Medulla oblongata (tissue), 1 donor: Measurements from ENCODE around the gene BTN3A1.
A peak's percentile ranks its signal among the peaks of the same experiment; 100 is the strongest.
"Not testable (repeated sequence)": the region's sequence is repeated elsewhere in the genome, so short reads cannot be mapped to it uniquely, and the experiment has no call there.

Source experiments
- DNase-seq: peaks from one replicate; pipeline ENCODE4 v3.0.0-alpha.2; 2015; ENCODE audit errors: extremely low spot score

Gene BTN3A1

GRCh38 chr6:26401987-26402658 is at the start of gene BTN3A1:
TSS of gene BTN3A1 (plus strand) at chr6:26402275. CDS start at chr6:26405564, 3,289 bp downstream.
- peak; percentile 95 for DNase-seq

DNA sequence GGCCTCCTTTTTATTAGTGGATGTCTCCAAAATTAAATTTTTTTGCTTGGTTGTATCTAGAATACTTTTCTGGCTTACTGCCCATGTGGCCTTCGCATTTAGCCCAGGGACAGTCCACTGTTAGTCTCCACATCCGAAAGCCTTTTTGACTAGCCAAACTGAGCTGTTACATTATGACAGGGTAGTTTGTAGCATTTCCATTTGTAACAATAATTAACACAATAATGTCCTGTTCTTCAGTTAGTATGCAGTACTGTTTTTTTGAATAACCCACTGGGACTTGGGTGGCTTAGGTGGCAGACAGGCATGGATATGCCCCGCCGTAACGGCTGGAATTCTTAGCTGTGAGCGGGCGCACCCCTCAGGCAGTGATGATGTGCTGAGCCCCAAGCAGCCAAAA is 49.8 kb upstream of the BTN3A1 start:
- DNase-seq, result no peak

DNA sequence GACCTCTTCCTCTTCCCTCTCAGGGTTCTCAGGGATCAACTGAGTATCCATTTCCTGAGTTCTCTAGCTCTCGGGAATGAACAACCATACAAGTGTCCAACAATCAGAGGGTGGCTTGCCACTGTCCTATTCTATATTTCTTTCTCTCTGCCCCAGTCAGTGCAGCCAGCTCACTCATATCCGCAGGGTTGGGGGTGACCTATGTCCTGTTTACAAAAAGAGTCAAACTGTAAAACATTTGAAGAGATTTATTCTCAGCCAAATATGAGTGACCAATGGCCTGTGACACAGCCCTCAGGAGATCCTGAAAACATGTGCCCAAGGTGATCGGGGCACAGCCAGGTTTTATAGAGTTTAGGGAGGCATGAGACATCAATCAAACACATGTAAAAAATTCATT is 47.9 kb upstream of the BTN3A1 start:
- no peak for DNase-seq

- DNase-seq, result no peak
These were observed 46.7 kb upstream of the BTN3A1 start for GRCh38 chr6:26355366-26355765.

DNA sequence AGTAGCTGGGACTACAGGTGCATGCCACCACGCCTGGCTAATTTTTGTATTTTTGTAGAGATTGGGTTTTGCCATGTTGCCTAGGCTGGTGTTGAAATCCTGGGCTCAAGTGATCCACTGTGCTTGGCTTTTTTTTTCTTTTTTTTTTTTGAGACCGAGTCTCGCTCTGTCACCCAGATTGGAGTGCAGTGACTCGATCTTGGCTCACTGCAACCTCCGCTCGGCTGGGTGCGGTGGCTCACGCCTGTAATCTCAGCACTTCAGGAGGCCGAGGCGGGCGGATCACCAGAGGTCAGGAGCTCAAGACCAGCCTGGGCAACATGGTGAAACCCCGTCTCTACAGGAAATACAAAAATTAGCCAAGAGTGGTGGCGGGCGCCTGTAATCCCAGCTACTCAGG is 44.5 kb upstream of the BTN3A1 start:
- not testable (repeated sequence) for DNase-seq

DNA sequence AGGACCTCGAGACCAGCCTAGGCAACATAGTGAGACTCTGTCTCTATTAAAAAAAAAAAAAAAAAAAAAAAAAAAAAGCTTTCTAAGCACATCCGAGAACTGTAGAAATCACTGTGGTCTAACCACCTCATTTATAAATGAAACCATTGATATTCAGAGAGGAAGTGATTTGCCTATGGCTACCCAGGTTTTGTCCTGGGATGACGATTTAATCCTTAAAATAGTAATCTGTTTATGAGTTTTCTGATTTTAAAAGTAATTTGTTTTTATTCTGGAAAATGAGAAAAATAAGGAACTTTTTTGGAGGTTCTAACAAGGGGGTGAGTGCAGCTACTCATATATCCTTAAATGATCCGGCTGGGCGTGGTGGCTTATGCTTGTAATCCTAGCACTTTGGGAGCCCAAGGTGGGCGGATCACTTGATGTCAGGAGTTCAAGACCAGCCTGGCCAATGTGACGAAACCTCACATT is 43.5 kb upstream of the BTN3A1 start:
- DNase-seq, result no peak

GRCh38 chr6:26359765-26360164 is 42.3 kb upstream of the BTN3A1 start:
- no peak for DNase-seq

DNA sequence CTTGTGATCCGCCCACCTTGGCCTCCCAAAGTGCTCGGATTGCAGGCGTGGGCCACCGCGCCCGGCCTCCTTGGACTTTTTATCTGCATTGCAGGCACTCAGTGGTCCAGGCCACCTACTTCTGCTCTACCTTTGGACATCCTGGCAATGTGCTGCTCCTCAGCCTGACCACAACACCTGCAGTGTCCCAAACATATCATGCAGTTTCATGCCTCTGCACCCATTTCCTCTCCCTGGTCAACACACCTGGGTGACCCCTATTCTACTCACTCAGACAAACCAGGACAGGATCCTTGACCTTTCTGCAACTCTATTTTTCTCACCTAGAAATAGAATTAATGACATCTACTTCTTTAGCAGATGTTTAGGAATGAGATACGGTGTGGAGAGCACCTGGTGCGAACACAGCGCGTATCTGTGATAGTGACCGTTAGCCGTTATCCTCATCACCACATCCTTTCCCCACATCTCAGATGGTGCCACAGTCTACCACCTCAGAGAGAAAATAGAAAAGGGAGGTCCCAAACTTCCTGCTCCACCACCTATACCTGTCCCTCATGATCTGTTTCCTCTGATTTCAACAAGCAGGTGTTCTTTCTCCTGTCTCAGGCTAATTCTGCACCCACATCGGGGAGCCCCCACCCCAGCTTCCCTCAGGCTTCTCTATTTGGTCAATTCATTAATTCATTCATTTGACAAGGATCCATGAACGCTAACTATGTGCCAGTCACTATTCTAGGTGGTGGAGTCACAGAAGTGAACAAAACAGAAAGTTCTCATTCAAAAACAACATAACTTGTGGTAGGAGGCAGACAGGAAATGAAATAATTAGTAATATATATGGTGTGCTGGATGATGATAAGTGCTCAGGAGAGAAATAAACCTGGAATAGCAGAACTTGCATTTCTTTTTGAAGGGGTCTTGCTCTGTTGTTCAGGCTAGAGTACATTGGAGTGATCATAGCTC is 41.3 kb upstream of the BTN3A1 start:
- DNase-seq, result no peak

DNA sequence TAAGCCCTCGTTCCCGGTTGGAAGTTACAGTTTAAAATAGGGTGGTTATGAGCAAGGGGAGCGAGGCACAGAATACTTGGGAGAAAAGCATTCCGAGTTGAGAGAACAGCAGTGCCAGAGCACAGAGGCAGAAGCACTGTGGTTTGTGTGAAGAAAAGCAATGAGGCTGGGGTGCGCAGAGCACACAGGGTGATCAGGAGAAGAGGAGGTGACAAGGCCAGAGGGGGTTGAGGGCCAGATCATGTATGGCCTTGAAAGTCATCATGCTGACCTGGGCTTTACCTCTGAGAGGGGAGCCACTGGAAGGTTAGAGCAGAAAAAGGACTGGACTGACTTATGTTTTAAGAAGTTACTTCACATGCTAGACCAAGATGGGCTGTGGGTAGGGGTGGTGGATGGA is 40.5 kb upstream of the BTN3A1 start:
- DNase-seq, result no peak

- DNase-seq, result no peak
These were observed 39.8 kb upstream of the BTN3A1 start for GRCh38 chr6:26362093-26362835.

DNA sequence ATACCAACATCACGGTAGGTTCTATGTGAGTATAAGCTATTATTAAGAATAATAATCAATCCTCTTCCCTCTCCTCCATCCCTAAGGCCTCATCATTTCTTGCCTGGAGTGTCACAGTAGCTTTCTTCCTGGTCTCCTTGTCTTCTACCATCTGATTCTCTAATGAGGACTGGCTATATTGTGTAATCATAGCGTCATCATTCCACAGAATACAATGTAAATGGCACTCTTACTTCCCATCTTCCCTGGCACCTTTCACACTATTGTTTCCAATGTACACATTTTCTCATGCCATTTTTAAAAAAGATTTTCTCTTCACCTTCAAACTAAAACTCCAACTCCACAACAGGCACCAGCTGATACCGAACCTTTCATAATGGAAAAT is 39.2 kb upstream of the BTN3A1 start:
- no peak for DNase-seq

GRCh38 chr6:26363882-26364701 is 38.0 kb upstream of the BTN3A1 start:
- peak; percentile 54 for DNase-seq

- no peak for DNase-seq
These were observed 36.5 kb upstream of the BTN3A1 start for GRCh38 chr6:26365633-26365995.

DNA sequence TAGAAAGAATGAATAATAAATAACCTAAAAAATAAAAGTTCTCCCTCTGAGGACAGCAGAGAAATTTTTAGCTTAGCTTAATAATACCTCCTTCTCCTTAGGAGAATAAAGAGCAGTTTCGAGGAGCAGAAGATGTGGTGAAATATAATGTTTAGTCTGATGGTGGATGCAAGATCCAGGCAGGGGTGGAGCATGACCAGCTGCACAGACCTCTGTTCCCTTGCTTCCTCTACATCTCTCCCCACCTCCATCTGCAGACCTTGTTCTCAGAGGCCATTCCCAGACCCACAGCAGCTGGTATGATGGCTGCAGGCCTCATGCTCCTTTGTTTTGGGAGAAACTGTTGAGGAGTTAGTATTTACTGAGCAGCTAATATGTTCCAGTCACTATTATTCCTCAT is 35.6 kb upstream of the BTN3A1 start:
- no peak for DNase-seq

DNA sequence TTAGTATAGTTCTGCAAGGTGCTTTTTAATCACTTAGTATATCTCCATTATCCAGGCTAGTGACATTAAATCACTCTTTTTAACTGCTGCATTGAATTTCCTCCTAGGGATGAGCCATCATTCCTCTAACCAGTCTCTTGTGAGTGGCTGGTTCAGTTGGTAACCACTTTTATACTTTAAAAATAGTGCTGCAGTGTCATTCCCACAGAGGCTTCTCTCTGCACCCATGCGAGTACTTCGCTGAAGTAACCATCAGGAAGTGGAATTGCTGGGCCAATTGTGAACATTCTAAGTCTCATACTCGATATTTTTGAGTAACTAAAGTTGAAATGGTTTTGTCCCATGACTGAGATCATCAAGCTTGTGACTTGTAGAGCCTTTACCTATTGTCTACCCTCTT is 35.0 kb upstream of the BTN3A1 start:
- DNase-seq, result no peak

DNA sequence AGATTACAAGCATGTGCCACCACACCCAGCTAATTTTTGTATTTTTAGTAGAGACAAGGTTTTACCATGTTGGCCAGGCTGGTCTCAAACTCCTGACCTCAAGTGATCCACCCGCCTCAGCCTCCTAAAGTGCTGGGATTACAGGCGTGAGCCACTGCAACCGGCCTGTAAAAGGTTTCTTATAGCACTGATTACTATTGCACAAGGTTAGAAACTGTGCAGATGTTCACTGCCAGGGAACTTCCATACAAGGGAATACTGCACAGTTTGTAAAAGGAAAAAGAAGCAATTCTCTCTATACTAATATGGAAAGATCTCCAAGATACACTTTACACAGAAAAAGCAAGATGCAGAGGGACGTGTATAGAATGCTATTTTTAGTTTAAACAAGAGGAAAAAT is 30.3 kb upstream of the BTN3A1 start:
- not testable (repeated sequence) for DNase-seq

- DNase-seq, result no peak
These were observed 29.5 kb upstream of the BTN3A1 start for GRCh38 chr6:26372308-26373144.

DNA sequence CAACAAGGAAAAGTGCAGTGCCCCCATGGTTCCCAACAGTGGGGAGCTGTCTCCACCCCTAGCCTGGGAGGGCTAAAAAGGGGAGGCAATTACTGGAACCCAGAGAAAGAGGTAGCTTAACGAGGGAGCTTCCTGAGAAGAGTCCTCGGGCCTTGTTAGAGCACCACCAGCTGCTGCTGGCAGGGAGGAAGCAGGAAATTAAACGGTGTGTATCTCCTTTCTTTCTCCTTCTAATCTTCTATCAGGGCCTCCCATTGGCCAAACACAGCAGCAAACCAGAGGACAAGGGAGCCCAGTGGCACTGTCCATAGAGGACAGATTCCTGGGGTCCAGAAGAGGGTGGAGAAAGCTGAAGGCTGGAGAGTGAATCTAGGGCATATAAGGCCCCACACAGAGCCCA is 26.8 kb upstream of the BTN3A1 start:
- DNase-seq, result no peak

- no peak for DNase-seq
These were observed 24.4 kb upstream of the BTN3A1 start for GRCh38 chr6:26377719-26378118.

- not testable (repeated sequence) for DNase-seq
These were observed 23.9 kb upstream of the BTN3A1 start for GRCh38 chr6:26378143-26378542.
